HG02870 (cell line): Measurements from ENCODE around the gene FAM171A1.
"Not testable (repeated sequence)": the region's sequence is repeated elsewhere in the genome, so short reads cannot be mapped to it uniquely, and the experiment has no call there.

Source experiments
- ATAC-seq: cut with Tn5 transposase; IDR thresholded peaks from one replicate; pipeline ENCODE4 v1.9.1; 2021; ENCODE audit warnings: mild to moderate bottlenecking, moderate library complexity; ENCODE audit not compliant: unreplicated experiment

The FAM171A1 gene

DNA sequence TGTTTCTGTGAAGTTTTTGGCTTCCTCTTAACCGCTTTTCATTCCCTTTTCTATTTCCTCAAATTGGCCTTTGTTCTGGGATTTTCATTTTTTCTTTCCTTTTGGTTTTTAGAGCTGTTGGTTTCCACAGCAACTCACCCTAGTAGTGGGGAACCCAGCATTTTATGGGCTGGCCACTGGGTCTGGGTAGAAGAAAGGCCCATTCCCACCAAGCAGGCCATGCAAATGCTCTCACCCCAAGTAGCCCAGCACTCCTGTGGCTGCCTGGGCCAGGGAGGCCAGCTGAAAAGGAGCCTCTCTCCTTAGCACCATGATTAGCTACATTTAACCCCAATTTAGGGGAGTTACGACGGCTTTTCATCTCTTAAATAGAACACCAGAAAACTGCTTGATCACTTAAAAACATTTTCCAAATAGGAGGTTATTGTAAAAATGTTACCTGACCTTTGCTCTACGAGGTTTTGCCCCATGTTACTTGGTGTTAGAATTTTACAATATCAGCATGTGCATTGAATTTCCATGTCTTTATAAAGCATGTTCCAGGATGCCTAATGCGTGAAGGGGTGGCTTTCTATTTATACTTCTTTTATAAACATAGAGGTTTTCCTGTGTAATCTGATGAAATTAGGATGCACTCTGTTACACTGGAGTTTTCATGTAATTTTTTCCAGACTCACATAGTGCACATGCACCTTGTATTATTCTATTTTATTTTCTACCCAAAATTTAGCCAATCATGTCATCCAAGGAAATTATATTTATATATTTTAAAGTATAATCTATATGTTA is 75.4 kb downstream of the FAM171A1 start:
- ATAC-seq: no peak

DNA sequence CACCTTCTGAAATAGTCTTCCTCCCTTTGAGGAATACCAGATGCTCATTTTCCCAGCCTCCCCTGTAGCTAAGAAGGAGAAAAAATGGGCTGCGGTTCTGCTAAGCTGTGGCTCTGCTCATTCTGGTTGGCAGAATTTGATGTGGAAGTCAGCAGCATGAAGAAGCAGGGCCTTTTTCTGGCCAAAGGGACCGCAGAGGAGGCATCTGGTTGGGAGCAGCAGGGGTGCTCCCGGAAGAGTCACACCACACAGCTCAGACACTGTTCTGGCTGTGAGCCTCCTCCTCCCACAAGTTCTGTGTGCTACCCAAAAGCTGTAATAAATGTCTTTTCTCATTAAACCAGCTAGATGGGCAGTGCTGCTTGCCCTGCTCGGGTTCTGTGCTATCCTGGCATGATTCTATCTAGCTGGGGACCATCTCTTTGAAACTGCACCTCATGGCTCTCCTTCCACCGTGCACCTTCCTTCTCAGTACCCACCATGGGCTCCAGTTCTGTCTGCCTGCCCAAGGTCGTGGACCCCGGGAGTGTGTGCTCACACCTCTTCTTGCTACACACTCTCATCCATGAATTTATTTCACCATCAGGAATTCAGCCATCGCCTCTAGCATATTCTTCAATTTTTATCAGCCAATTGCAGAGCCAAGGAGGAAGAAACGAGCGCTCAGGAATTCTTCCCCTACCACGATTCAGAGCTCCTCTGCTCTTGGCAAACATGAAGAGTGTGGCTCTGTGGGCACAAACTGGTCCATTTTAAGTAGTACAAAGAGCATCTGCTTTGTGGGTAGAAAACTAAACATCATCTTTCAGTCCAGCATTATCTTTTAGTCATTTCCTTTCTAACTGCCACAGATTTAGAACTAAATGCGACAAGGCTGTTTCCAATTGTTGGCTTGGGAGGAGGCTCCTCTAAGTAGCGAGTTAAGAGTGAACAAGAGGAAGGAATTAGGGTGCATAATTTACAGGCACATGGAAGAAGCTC is 76.9 kb downstream of the FAM171A1 start:
- no peak for ATAC-seq

DNA sequence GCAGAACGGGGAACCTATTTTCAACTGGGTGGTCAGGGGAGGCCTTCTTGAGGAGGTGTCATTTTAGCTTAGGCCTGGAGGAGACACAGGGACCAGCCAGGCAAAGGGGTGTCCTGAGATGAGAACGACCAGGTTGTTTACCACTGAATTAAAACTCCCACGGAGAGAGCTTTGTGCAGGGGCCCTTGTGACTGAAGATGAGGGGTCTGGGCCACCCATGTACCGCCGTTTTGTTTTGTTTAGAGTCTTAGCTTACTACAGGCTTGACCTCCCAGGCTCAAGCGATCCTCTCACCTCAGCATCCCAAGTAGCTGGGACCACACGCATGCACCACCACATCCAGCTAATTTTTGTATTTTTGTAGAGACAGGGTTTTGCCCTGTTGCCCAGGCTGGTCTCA is 80.4 kb downstream of the FAM171A1 start:
- ATAC-seq: no peak

DNA sequence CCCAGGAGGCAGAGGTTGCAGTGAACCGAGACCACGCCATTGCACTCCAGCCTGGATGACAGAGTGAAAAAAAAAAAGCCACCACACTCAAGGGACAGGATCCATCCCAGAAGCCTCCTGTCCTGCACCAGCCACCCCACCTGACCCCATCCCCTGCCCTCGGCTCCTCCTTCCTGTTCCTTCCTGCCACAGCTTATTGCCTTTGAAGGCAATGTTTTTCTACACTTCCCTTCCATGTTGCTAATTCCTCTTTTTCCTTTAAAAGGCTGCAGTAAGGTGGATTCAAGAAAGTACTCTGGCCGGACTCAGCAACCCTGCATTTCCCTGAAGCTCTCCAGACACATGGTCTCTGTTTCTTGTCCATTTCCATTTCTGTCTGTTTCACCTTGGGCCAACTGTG is 80.9 kb downstream of the FAM171A1 start:
- no peak for ATAC-seq

DNA sequence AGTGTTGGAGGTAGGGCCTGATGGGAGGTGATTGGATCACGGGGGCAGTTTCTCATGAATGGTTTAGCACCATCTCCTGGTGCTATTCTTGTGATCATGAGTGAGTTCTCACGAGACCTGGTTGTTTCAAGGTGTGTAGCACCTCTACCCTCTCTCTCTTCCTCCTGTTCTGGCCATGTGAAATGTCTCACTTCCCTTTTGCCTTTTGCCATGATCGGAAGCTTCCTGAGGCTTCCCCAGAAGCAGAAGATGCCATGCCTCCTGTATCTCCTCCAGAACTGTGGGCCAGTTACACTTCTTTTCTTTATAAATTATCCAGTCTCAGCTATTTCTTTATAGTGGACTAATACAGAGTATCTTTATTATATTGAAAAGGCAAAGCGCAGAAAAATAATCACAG is 90.1 kb downstream of the FAM171A1 start:
- ATAC-seq: no peak

DNA sequence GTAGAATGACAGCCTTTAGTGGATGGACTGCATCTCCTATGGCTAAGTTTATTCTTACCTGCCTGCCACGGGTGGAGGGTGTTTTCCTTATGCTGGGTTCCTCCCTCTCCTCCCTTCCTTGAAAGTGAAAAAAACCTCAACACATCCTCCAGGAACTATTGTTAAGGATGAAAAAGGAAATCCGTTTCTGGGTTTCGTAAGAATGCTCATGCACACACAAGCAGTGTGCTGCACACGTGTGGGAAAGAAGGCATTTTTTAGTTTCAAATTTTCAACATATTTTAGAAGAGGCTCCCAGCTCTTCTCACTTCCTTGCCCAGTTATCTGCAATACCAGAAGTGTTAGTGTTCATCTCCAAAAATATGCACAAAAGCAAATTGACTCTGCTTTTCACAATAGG is 90.6 kb downstream of the FAM171A1 start:
- no peak for ATAC-seq

DNA sequence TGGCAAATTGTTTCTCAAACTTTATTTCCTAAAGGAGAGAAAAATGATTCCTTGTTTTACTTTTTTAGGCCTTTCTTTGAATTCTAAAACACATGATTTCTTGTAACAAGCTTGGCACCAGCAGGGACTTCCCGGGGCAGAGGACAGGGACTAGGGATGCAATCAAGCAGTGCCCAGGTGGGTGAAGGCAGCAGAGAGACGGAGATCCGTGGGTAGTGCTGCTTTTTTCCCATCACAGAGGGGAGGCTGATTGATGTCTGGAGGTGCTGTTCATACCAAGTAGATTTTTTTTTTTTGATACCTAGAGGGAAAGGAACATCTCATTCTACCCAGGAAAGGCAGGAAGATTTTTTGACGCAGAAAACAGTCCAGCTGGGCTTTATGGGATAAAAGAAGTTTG is 91.9 kb downstream of the FAM171A1 start:
- no peak for ATAC-seq

DNA sequence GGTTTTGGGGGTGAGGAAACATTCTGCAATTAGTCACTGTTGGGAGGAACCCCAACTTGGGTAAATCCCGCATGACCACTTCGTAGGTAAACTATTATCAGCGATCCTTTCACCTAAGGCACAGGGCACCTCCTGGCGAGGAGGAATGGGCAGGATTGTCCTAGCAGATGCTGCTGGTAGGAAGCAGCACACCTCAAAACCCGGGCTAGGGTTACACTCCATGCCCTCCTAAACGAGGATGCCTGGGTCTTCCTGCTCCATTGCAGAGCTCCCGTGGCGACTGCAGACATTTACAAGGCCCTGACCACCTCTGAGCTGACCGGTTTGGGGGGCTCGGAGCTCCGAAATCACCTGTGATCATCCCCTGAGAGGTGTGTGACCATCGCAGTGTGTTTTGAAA is 92.3 kb downstream of the FAM171A1 start:
- no peak for ATAC-seq

DNA sequence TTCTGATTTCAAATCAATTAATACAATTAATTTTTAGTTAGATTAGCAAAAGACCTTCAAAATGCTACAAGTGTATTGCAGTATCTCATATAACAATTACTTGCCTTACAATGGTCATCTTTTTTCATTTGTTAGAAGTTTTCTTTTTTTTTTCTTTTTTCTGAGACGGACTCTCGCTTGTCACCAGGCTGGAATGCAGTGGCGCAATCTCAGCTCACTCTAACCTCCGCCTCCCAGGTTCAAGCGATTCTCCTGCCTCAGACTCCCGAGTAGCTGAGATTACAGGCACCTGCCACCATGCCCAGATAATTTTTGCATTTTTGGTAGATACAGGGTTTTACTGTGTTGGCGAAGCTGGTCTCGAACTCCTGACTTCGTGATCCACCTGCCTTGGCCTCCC is 95.0 kb downstream of the FAM171A1 start:
- not testable (repeated sequence) for ATAC-seq

DNA sequence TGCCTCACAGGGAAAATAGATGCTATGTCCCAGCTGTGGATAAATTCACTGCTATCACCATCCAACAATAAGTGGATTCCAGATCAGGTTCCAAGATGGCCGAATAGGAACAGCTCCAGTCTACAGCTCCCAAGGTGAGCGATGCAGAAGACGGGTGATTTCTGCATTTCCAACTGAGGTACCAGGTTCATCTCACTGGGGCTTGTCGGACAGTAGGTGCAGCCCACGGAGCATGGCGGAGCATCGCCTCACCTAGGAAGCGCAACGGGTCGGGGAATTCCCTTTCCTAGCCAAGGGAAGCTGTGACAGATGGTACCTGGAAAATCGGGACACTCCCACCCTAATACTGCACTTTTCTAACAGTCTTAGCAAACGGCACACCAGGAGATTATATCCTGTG is 101.3 kb downstream of the FAM171A1 start:
- not testable (repeated sequence) for ATAC-seq

DNA sequence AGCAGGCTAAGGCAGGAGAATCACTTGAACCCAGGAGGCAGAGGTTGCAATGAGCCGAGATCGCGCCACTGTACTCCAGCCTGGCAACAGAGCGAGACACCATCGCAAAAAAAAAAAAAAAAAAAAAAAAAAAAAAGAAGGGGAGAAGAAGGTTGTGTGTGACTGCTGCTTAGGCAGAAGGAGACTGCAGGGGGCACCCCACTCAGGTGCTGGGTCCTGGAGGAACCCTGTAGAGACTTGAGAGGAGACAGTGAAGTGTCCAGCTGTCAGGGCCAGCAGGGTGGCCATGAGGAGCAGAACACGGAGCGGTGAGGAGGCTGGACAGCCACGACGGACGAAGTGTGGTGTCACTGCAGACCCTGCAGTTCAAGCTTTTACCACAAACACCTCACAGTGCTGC is 103.6 kb downstream of the FAM171A1 start:
- no peak for ATAC-seq

DNA sequence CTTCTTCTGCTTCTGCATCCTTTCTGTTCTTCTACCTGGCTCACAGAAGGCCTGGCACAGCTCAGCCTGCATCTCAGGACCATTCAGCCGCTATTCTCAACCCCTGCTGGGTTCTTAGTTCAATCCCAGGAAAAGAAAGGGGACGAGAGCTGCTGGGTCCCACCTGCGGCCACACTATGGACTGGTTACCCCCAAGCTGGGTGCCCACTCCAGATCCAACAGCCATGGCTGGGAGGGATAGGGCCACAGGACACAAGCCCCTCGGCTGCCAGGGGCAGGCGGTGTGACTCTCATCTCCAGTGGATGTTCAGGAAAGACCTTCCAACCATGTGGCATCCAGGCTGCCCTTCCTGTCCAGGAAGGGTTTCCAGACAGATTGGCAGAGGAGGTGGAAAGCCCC is 105.0 kb downstream of the FAM171A1 start:
- ATAC-seq: no peak

DNA sequence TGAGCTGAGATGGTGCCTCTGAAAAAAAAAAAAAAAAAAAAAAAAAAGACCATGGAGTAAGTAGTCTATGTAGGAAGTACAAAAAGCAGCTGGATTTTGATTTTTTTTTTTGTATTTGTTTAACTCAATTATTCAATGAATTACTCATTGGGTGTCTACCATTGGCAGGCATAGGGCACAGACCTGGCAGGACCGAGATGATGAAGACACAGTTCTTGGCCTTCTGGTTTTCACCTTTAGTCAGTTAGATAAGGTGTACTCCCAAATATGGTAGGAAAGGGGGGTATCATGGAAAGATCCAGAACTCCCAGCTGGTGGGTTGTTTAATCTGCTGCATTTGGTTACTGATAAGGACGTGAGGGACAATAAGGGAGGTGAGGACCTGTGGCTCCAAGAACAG is 105.5 kb downstream of the FAM171A1 start:
- ATAC-seq: no peak

DNA sequence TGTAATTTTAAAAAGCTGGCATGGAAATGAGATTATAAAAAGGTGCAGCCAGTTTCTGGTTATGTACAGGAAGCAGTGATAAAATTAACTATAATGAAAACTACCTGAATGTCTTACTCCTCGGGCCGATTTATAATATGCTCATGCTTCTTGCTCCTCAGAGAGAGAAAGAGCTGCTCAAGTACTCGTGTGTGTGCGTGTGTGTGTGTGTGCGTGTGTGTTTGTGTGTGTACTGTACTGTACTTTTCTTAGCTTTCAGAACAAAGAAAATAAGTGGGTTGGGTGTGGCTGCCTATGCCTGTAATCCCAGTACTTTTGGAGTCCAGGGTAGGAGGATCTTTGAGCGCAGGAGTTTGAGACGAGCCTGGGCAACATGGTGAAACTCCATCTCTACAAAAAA is 106.0 kb downstream of the FAM171A1 start:
- no peak for ATAC-seq

DNA sequence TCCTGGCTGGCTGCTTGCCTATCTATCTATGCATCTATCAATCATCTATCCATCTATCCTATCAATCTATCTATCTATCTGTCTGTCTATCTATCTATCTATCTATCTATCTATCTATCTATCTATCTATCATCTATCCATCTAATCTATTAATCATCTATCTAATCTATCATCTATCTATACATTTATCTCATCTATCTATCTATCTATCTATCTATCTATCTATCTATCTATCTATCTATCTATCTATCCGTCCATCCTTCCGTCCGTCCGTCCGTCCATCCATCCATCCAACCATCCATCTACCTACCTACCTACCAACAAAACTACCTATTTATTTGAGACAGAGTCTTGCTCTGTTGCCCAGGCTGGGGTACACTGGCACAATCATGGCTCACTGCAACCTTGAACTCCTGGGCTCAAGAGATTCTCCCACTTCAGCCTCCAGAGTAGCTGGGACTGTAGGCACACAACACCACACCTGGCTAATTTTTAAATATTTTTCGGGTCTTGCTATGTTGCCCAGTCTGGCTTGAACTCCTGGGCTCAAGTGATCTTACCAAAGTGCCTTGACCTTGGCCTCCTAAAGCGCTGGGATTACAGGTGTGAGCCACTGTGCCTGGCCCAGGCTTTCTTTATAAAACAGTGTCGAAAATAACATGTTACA is 107.3 kb downstream of the FAM171A1 start:
- ATAC-seq: no peak

DNA sequence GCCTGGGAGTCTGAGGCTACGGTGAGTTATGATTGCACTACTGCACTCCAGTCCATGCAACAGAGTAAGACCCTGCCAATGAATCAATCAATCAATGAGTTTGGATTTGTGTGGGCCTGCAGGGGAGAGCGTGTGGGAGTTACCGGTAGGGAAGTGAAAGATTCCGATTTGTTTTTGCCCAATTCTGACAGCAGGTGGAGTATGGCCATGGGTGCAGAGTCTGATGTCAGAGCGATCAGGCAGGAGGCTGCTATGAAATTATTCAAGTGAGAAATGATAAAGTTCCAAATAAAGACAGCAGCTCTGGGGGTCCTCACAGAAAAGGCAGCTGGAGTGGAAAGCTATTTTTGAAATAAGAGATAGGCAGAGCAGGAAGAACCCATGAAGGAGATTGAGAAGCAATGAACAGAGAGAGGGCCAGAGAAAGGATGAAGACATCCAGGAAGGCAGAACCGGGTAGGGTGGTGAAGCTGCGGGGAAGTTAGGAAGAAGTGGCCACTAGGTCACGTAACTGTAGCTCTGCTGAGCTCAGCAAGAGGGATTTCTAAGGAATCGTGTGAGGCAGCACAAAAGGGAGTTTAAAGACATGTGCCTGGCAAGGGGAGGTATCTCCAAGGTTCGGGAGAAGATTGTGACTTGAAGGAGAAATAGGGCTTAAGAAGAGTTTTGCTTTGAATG is 108.9 kb downstream of the FAM171A1 start:
- no peak for ATAC-seq

DNA sequence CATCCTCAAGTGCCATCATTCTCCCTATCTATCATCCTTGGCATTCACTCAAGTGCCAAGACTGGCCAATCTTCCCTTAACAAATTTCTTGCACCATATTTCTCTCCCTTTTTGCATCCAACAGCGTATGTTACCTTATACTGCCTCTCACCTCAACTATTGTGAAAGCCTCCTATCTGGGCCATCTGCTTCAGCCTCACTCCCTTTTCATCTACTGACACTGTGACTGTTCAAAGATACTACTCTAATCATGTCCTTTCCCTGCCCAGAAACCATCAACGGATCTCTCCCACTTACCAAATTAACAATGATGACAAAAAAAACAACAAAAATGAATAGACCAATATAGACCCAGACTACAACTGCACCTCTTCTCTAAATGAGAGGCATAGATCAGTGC is 112.0 kb downstream of the FAM171A1 start:
- ATAC-seq: no peak

DNA sequence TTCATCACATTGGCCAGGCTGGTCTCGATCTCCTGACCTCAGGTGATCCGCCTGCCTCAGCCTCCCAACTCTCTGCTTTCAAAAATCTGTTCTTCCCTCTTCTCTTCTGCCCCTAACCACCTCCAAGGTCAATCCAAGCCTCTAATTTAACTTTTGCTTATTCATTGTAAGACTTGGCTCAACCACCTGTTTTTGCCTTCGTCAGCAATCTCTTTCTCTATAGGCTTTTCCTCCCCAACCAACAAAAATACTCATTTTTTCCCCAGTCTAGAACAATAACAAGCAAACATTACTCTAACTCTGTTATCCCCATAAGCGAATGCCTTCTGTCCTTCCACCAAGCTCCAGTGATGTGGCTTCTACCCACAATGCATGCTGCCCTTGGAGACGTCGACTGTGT is 112.8 kb downstream of the FAM171A1 start:
- no peak for ATAC-seq

DNA sequence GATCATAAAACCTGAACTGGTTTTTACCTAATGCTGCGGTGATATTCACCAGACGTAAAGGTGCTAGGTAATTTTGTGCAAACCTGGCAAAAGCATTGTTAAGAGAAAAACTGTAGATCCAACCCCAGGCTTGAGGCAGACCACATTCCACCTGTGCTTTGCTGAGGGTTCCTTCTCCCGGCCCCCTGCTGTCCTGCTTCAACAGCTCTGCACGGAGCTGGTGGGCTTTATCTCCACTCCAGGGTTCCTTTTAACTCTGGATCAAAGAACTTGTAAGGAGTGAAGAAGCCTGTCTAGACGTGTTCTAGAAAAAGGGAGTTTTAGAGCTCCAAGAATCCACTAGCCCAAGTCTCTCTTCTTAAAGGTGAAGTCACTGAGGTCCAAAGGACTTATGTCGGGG is 115.1 kb downstream of the FAM171A1 start:
- no peak for ATAC-seq

DNA sequence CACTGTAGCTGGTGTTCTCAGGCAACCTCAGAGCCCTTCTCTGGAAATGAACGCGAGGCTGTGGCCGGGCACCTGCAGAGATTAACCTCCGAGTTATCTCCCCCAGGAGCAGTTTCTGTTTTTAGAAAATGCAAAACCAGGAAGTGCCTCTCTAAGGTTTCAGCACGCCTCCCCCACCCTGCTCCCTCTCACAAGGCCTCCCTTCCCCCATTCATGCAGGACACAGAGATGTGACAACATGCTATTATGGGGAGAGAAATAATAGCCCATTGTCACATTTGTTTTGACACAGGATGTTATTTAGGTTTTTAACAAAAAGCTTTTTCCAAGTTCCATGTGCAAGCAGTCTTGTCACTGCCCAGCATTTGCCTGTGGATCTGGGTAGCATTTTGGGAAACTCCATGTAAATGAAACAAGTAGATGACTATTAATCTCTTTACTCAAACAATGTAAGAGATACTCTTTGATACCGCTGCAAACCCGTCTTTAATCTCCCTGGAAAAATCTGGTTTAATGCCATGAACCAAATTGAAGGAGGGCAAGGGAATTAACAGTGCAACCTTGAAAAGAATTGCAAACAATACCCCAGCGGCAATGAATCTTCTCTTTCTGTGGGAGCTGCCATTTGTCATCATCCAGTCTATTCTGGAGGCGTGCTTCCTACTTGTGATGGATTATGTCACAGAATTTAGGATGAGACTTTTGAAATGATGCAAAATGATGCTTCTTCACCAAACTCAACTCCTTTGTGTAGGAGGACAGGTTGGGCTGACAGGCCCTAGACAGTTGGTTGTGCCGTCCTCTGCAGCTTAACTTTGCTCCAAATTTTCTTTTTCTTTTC is 116.1 kb downstream of the FAM171A1 start:
- peak; percentile 50 for ATAC-seq
